ENCODE data around the gene PGM2. TPM values are rescaled to one million over a fixed set of nuclear protein-coding genes. Genes with fewer than 3 reads are reported as not detected.
A peak's percentile ranks its signal among the peaks of the same experiment; 100 is the strongest.

PGM2 gene
- total RNA-seq, 2 experiments from 2014 or later, result 10.7 to 11.8 TPM

GRCh38 chr4:37792241-37792640 lies 34.2 kb upstream of the PGM2 start:
- Mint-ChIP-seq H3K9me3 (peaks cover 7% of the 10 kb centered on the region), H3K27me3 (no peaks in the 10 kb centered on the region)

DNA sequence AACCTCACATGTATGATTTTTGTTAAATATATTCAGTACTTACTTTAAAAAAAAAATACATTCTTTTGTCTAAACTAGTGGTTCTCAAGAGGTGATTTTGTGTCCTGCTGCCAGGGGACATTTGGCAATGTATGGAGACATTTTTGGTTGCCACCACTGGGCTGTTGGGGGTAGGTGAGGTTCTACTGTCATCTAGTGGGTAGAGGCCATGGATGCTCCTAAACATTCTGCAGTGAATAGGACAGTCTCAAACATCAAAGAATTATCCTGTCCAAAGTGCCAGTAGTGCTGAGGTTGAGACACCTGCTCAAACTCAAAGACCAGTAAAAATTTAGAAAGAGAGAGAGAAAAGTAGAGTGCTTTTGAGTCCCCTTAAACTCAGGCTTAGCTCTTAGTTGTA lies 32.9 kb upstream of the PGM2 start:
- Histone ChIP-seq H3K4me3 (ENCODE audit: low read length) (no peak overlapping the region), H3K36me3 (ENCODE audit: insufficient read depth, low read length) (no peaks in the 10 kb centered on the region), H3K27me3 (ENCODE audit: control insufficient read depth in 1 of 2, insufficient read depth in 2 of 2, low read length in 2 of 2) (no peaks in the 10 kb centered on the region), H3K9me3 (ENCODE audit: control insufficient read depth in 1 of 2, insufficient read depth in 1 of 2, low read length in 2 of 2) (no peaks in the 10 kb centered on the region), H3K4me1 (ENCODE audit: insufficient read depth, low read length) (no peaks in the 10 kb centered on the region), H3K27ac (ENCODE audit: low read depth in 1 of 2, low read length in 2 of 2) (no peak overlapping the region)
- DNase-seq (peak in 5 of 14 experiments; percentile 13 to 61 (median 37)), ATAC-seq (ENCODE audit: poor library complexity) (peak; percentile 73)
- ChIA-PET CTCF (interaction anchor here (2.2 kb wide), 1 partner anchor 191 kb away, joined by 9 read pairs; no protein-coding TSS in a partner anchor), POLR2A (no interaction called here)
- Mint-ChIP-seq H3K27me3 (no peaks in the 10 kb centered on the region), H3K9me3 (peaks cover 7% of the 10 kb centered on the region), H3K4me1 (ENCODE audit: low read depth) (no peaks in the 10 kb centered on the region), H3K4me3 (no peak overlapping the region), H3K27ac (no peak overlapping the region), H3K36me3 (ENCODE audit: low read depth) (no peaks in the 10 kb centered on the region)
- TF ChIP-seq CTCF (IDR thresholded peaks at IDR 0.05), result peak; percentile 56
- intact Hi-C loops (cut with DNase I, micrococcal nuclease), result loop anchor here in 1 of 2 experiments (1.0 to 10.0 kb wide), 2 partner anchors 190 to 339 kb away; a partner anchor contains a TSS

More at GRCh38 chr4:37792241-37792640, 34.2 kb upstream of the PGM2 start:
- no peak overlapping the region for H3K27ac ChIP-seq (ENCODE audit: low read depth in 1 of 2, low read length in 2 of 2)
- no peaks in the 10 kb centered on the region for H3K4me1 Mint-ChIP-seq (ENCODE audit: low read depth)
- POLR2A ChIA-PET, result no interaction called here
- no peak overlapping the region for H3K4me3 Mint-ChIP-seq
- H3K27me3 ChIP-seq (ENCODE audit: control insufficient read depth in 1 of 2, insufficient read depth in 2 of 2, low read length in 2 of 2), result no peaks in the 10 kb centered on the region
- intact Hi-C loops (cut with DNase I, micrococcal nuclease), result loop anchor here in 1 of 2 experiments (10.0 kb wide), 1 partner anchor 337 kb away; a partner anchor contains a TSS
- ATAC-seq (ENCODE audit: poor library complexity) (no peak), DNase-seq (no peak)
- H3K27ac Mint-ChIP-seq, result no peak overlapping the region
- no peaks in the 10 kb centered on the region for H3K36me3 Mint-ChIP-seq (ENCODE audit: low read depth)
- no peaks in the 10 kb centered on the region for H3K9me3 ChIP-seq (ENCODE audit: control insufficient read depth in 1 of 2, insufficient read depth in 1 of 2, low read length in 2 of 2)
- no peaks in the 10 kb centered on the region for H3K36me3 ChIP-seq (ENCODE audit: insufficient read depth, low read length)
- no peaks in the 10 kb centered on the region for H3K4me1 ChIP-seq (ENCODE audit: insufficient read depth, low read length)
- TF ChIP-seq CTCF (IDR thresholded peaks at IDR 0.05), result no peak
- no peak overlapping the region for H3K4me3 ChIP-seq (ENCODE audit: low read length)
- CTCF ChIA-PET, result no interaction called here

DNA sequence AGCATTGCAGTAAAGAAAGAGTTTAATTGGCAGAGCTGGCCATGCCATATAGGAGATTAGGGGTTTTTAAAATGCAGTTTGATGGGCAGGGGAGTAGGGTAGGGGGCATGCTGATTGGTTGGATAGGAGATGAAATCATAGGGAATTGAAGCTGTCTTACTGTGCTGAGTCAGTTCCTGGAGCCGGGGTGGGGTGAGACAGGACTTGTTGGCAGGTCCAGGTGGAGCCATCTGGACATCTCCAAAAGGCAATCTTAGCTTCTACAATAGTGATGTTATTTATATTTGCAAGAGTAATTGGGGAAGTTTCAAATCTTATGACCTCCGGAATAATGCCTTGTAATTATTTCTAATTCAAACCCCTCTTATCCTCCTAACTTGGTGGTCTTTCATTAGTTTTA lies 32.4 kb upstream of the PGM2 start:
- no peak overlapping the region for H3K4me3 Mint-ChIP-seq
- ChIA-PET POLR2A (no interaction called here), CTCF (interaction anchor here (2.2 kb wide), 1 partner anchor 191 kb away, joined by 9 read pairs; no protein-coding TSS in a partner anchor)
- no peak for TF ChIP-seq CTCF (IDR thresholded peaks at IDR 0.05)
- H3K27me3 ChIP-seq (ENCODE audit: control insufficient read depth in 1 of 2, insufficient read depth in 2 of 2, low read length in 2 of 2), result no peaks in the 10 kb centered on the region
- H3K4me1 ChIP-seq (ENCODE audit: insufficient read depth, low read length), result no peaks in the 10 kb centered on the region
- peaks cover 7% of the 10 kb centered on the region for H3K9me3 Mint-ChIP-seq
- intact Hi-C loops (cut with DNase I, micrococcal nuclease), result loop anchor here in 1 of 2 experiments (10.0 kb wide), 1 partner anchor 339 kb away; a partner anchor contains a TSS
- no peak overlapping the region for H3K27ac ChIP-seq (ENCODE audit: low read depth in 1 of 2, low read length in 2 of 2)
- no peaks in the 10 kb centered on the region for H3K36me3 ChIP-seq (ENCODE audit: insufficient read depth, low read length)
- ATAC-seq (ENCODE audit: poor library complexity) (no peak), DNase-seq (no peak)
- no peaks in the 10 kb centered on the region for H3K4me1 Mint-ChIP-seq (ENCODE audit: low read depth)
- no peaks in the 10 kb centered on the region for H3K36me3 Mint-ChIP-seq (ENCODE audit: low read depth)
- H3K27me3 Mint-ChIP-seq, result no peaks in the 10 kb centered on the region
- no peak overlapping the region for H3K27ac Mint-ChIP-seq
- H3K4me3 ChIP-seq (ENCODE audit: low read length), result no peak overlapping the region
- H3K9me3 ChIP-seq (ENCODE audit: control insufficient read depth in 1 of 2, insufficient read depth in 1 of 2, low read length in 2 of 2), result no peaks in the 10 kb centered on the region

Data from CD4-positive, alpha-beta T cell (primary cell).